Nucleus accumbens (tissue), 56 donors: Measurements from ENCODE around the gene ALDH8A1.

Experiments used
- DNase-seq, 56 donors: peaks; one replicate each; lab custom pipeline; 2025; lab: John Stamatoyannopoulos, UW

ALDH8A1 gene

GRCh38 chr6:134954272-134955000, 4.5 kb upstream of the ALDH8A1 start:
- DNase-seq: no peak

- DNase-seq: no peak
Measured at GRCh38 chr6:134951494-134952263, 1.8 kb upstream of the ALDH8A1 start.

- no peak for DNase-seq
Measured at GRCh38 chr6:134950482-134950881, 581 bp upstream of the ALDH8A1 start.

- no peak for DNase-seq
Measured at GRCh38 chr6:134948691-134949090, 1.2 kb downstream of the ALDH8A1 start.

GRCh38 chr6:134948142-134948541, 1.8 kb downstream of the ALDH8A1 start:
- no peak for DNase-seq

- no peak for DNase-seq
Measured at GRCh38 chr6:134945045-134945444, 4.9 kb downstream of the ALDH8A1 start.

- DNase-seq: no peak
Measured at GRCh38 chr6:134943522-134944111, 6.3 kb downstream of the ALDH8A1 start.

GRCh38 chr6:134938896-134939295, 11.0 kb downstream of the ALDH8A1 start:
- no peak for DNase-seq

- DNase-seq: no peak
Measured at GRCh38 chr6:134937426-134937825, 12.5 kb downstream of the ALDH8A1 start.

GRCh38 chr6:134936931-134937330, 13.0 kb downstream of the ALDH8A1 start:
- no peak for DNase-seq

- no peak for DNase-seq
Measured at GRCh38 chr6:134936476-134936875, 13.4 kb downstream of the ALDH8A1 start.

GRCh38 chr6:134934793-134935485, 15.0 kb downstream of the ALDH8A1 start:
- DNase-seq: no peak

GRCh38 chr6:134932535-134933470, 17.1 kb downstream of the ALDH8A1 start:
- DNase-seq: no peak

- DNase-seq: no peak
Measured at GRCh38 chr6:134932098-134932497, 17.8 kb downstream of the ALDH8A1 start.

GRCh38 chr6:134930463-134930862, 19.4 kb downstream of the ALDH8A1 start:
- DNase-seq: no peak

GRCh38 chr6:134928151-134928900, 21.6 kb downstream of the ALDH8A1 start:
- no peak for DNase-seq

GRCh38 chr6:134925800-134926199, 24.1 kb downstream of the ALDH8A1 start:
- DNase-seq: no peak

- no peak for DNase-seq
Measured at GRCh38 chr6:134921721-134922261, 28.1 kb downstream of the ALDH8A1 start.

- no peak for DNase-seq
Measured at GRCh38 chr6:134921276-134921675, 28.6 kb downstream of the ALDH8A1 start.
